HG03066 (cell line): Measurements from ENCODE around the gene FRAS1.
"Not testable (repeated sequence)": the region's sequence is repeated elsewhere in the genome, so short reads cannot be mapped to it uniquely, and the experiment has no call there.

Experiments used
- ATAC-seq: cut with Tn5 transposase; IDR thresholded peaks from one replicate; pipeline ENCODE4 v1.9.1; 2021; ENCODE audit warnings: low read depth; ENCODE audit not compliant: unreplicated experiment

FRAS1 gene

GRCh38 chr4:78252773-78253172 is 195.7 kb downstream of the FRAS1 start:
- not testable (repeated sequence) for ATAC-seq

GRCh38 chr4:78254893-78255292 is 197.8 kb downstream of the FRAS1 start:
- no peak for ATAC-seq

- no peak for ATAC-seq
These were observed 207.9 kb downstream of the FRAS1 start for GRCh38 chr4:78265006-78265405.

GRCh38 chr4:78267790-78268189 is 210.7 kb downstream of the FRAS1 start:
- ATAC-seq, result no peak

GRCh38 chr4:78268597-78268996 is 211.5 kb downstream of the FRAS1 start:
- ATAC-seq, result no peak

- ATAC-seq, result not testable (repeated sequence)
These were observed 218.3 kb downstream of the FRAS1 start for GRCh38 chr4:78275450-78275849.

- no peak for ATAC-seq
These were observed 229.2 kb downstream of the FRAS1 start for GRCh38 chr4:78286281-78286680.

GRCh38 chr4:78288327-78288726 is 231.2 kb downstream of the FRAS1 start:
- ATAC-seq, result no peak

- ATAC-seq, result no peak
These were observed 234.2 kb downstream of the FRAS1 start for GRCh38 chr4:78291277-78291676.

GRCh38 chr4:78292341-78292740 is 235.2 kb downstream of the FRAS1 start:
- ATAC-seq, result no peak

- ATAC-seq, result no peak
These were observed 235.7 kb downstream of the FRAS1 start for GRCh38 chr4:78292856-78293255.

- no peak for ATAC-seq
These were observed 236.2 kb downstream of the FRAS1 start for GRCh38 chr4:78293348-78293747.

GRCh38 chr4:78293821-78294301 is 236.7 kb downstream of the FRAS1 start:
- ATAC-seq, result no peak

GRCh38 chr4:78296261-78296660 is 239.1 kb downstream of the FRAS1 start:
- ATAC-seq, result no peak

- no peak for ATAC-seq
These were observed 240.1 kb downstream of the FRAS1 start for GRCh38 chr4:78297116-78297800.

GRCh38 chr4:78298618-78299017 is 241.5 kb downstream of the FRAS1 start:
- ATAC-seq, result no peak

- no peak for ATAC-seq
These were observed 242.4 kb downstream of the FRAS1 start for GRCh38 chr4:78299565-78299972.

- ATAC-seq, result not testable (repeated sequence)
These were observed 250.1 kb downstream of the FRAS1 start for GRCh38 chr4:78307263-78307662.

- no peak for ATAC-seq
These were observed 251.4 kb downstream of the FRAS1 start for GRCh38 chr4:78308517-78308916.

GRCh38 chr4:78309352-78309751 is 252.2 kb downstream of the FRAS1 start:
- ATAC-seq, result no peak

- no peak for ATAC-seq
These were observed 253.1 kb downstream of the FRAS1 start for GRCh38 chr4:78310007-78310739.

- ATAC-seq, result no peak
These were observed 253.6 kb downstream of the FRAS1 start for GRCh38 chr4:78310740-78311115.
